ENCODE measurements around the gene LRCOL1. TPM values are rescaled to one million over a fixed set of nuclear protein-coding genes. Genes with fewer than 3 reads are reported as not detected.

LRCOL1 gene
- total RNA-seq, 2 donors from 2014 or later: not detected

GRCh38 chr12:132619386-132620112 is 9.2 kb upstream of the LRCOL1 start:
- peak; percentile 67 for DNase-seq
- no peak overlapping the region for H3K4me3 Mint-ChIP-seq
- H3K4me1 ChIP-seq (ENCODE audit: control insufficient read depth, insufficient read depth, low read length): no peaks in the 10 kb centered on the region
- no peaks in the 10 kb centered on the region for H3K4me1 Mint-ChIP-seq
- peaks cover 11% of the 10 kb centered on the region for H3K36me3 ChIP-seq (ENCODE audit: control insufficient read depth, insufficient read depth, low read length)
- H3K27ac ChIP-seq (ENCODE audit: low read depth, low read length): no peak overlapping the region
- no peak overlapping the region for H3K9ac ChIP-seq (ENCODE audit: extremely low read depth, low read length, poor library complexity, severe bottlenecking)
- H3K27ac Mint-ChIP-seq: no peak overlapping the region
- peaks cover 58% of the 10 kb centered on the region for H3K27me3 Mint-ChIP-seq (ENCODE audit: insufficient read depth)
- 37 to 39% methylated on average over 22 to 53 of the region's 53 CpGs for whole genome bisulfite sequencing, 2 experiments (ENCODE audit: insufficient coverage in 1 of 2, insufficient read length in 1 of 2)
- peaks cover 26% of the 10 kb centered on the region for H3K9me3 ChIP-seq (ENCODE audit: control insufficient read depth, low read length)
- TF ChIP-seq CTCF (conservative IDR thresholded peaks at IDR 0.05): no peak
- H3K36me3 Mint-ChIP-seq (ENCODE audit: low read depth): peaks cover 9% of the 10 kb centered on the region
- peaks cover 31% of the 10 kb centered on the region for H3K9me3 Mint-ChIP-seq
- H3K4me3 ChIP-seq (ENCODE audit: low read length): no peak overlapping the region
- peaks cover 55% of the 10 kb centered on the region for H3K27me3 ChIP-seq (ENCODE audit: control insufficient read depth, insufficient read depth, low read length, poor library complexity, severe bottlenecking)

GRCh38 chr12:132619071-132619385 is 8.6 kb upstream of the LRCOL1 start:
- WGBS, 2 experiments (ENCODE audit: insufficient coverage in 1 of 2, insufficient read length in 1 of 2): 11% methylated on average over 16 of the region's 28 CpGs; no CpG with 5 or more reads in 1 of the 2 experiments
- TF ChIP-seq CTCF (conservative IDR thresholded peaks at IDR 0.05): no peak
- Mint-ChIP-seq H3K36me3 (ENCODE audit: low read depth) (peaks cover 9% of the 10 kb centered on the region), H3K4me3 (no peak overlapping the region), H3K9me3 (peaks cover 31% of the 10 kb centered on the region), H3K27ac (no peak overlapping the region), H3K27me3 (ENCODE audit: insufficient read depth) (peaks cover 62% of the 10 kb centered on the region), H3K4me1 (no peaks in the 10 kb centered on the region)
- peaks cover 6% of the 10 kb centered on the region for H3K36me3 ChIP-seq (ENCODE audit: control insufficient read depth, insufficient read depth, low read length)
- DNase-seq: peak; percentile 71
- H3K27me3 ChIP-seq (ENCODE audit: control insufficient read depth, insufficient read depth, low read length, poor library complexity, severe bottlenecking): peaks cover 60% of the 10 kb centered on the region
- no peak overlapping the region for H3K27ac ChIP-seq (ENCODE audit: low read depth, low read length)
- H3K4me1 ChIP-seq (ENCODE audit: control insufficient read depth, insufficient read depth, low read length): no peaks in the 10 kb centered on the region
- peaks cover 26% of the 10 kb centered on the region for H3K9me3 ChIP-seq (ENCODE audit: control insufficient read depth, low read length)
- no peak overlapping the region for H3K4me3 ChIP-seq (ENCODE audit: low read length)
- H3K9ac ChIP-seq (ENCODE audit: extremely low read depth, low read length, poor library complexity, severe bottlenecking): no peak overlapping the region

GRCh38 chr12:132618683-132619043 is 8.3 kb upstream of the LRCOL1 start, which contains the start of gene P2RX2:
P2RX2 (plus strand) TSS chr12:132618776; CDS start chr12:132618817, 41 bp downstream.
- H3K9me3 Mint-ChIP-seq: peaks cover 31% of the 10 kb centered on the region
- H3K4me1 ChIP-seq (ENCODE audit: control insufficient read depth, insufficient read depth, low read length): no peaks in the 10 kb centered on the region
- peak within 1 kb of the TSS; percentile 42 for H3K4me3 Mint-ChIP-seq
- no peak for DNase-seq
- peaks cover 5% of the 10 kb centered on the region for H3K36me3 Mint-ChIP-seq (ENCODE audit: low read depth)
- H3K9me3 ChIP-seq (ENCODE audit: control insufficient read depth, low read length): peaks cover 26% of the 10 kb centered on the region
- H3K27ac Mint-ChIP-seq: no peak within 1 kb of the TSS
- WGBS, 2 experiments (ENCODE audit: insufficient coverage in 1 of 2, insufficient read length in 1 of 2): 2 to 3% methylated on average over 6 to 39 of the region's 49 CpGs
- no peak within 1 kb of the TSS for H3K9ac ChIP-seq (ENCODE audit: extremely low read depth, low read length, poor library complexity, severe bottlenecking)
- H3K27me3 ChIP-seq (ENCODE audit: control insufficient read depth, insufficient read depth, low read length, poor library complexity, severe bottlenecking): peaks cover 64% of the 10 kb centered on the region
- H3K27ac ChIP-seq (ENCODE audit: low read depth, low read length): no peak within 1 kb of the TSS
- peaks cover 2% of the 10 kb centered on the region for H3K36me3 ChIP-seq (ENCODE audit: control insufficient read depth, insufficient read depth, low read length)
- peaks cover 66% of the 10 kb centered on the region for H3K27me3 Mint-ChIP-seq (ENCODE audit: insufficient read depth)
- H3K4me3 ChIP-seq (ENCODE audit: low read length): no peak within 1 kb of the TSS
- H3K4me1 Mint-ChIP-seq: no peaks in the 10 kb centered on the region
- TF ChIP-seq CTCF (conservative IDR thresholded peaks at IDR 0.05): no peak

Data from endodermal cell (in vitro differentiated cells).